HCEC 1CT (cell line): ENCODE measurements around the gene TNC.

ENCODE experiments used
- DNase-seq: peaks from one replicate; pipeline ENCODE4 v3.0.0-alpha.2; 2017

TNC gene

GRCh38 chr9:115117999-115118878 lies at the start of gene TNC:
TSS of gene TNC (minus strand) at chr9:115118157. CDS start at chr9:115091018, 27,139 bp downstream.
- peak; percentile 88 for DNase-seq

- peak; percentile 89 for DNase-seq
Measured at GRCh38 chr9:115167175-115167574, 49.2 kb upstream of the TNC start.

- no peak for DNase-seq
Measured at GRCh38 chr9:115165233-115165632, 47.3 kb upstream of the TNC start.

- DNase-seq: peak; percentile 30
Measured at GRCh38 chr9:115164511-115164974, 46.6 kb upstream of the TNC start.

- DNase-seq: no peak
Measured at GRCh38 chr9:115162946-115163345, 45.0 kb upstream of the TNC start.

- no peak for DNase-seq
Measured at GRCh38 chr9:115161446-115161845, 43.5 kb upstream of the TNC start.

GRCh38 chr9:115158661-115159481 lies 40.9 kb upstream of the TNC start:
- peak; percentile 61 for DNase-seq

- peak; percentile 94 for DNase-seq
Measured at GRCh38 chr9:115157245-115157674, 39.3 kb upstream of the TNC start.

- DNase-seq: no peak
Measured at GRCh38 chr9:115155037-115155436, 37.1 kb upstream of the TNC start.

- DNase-seq: no peak
Measured at GRCh38 chr9:115154617-115155016, 36.7 kb upstream of the TNC start.

GRCh38 chr9:115152281-115152820 lies 34.4 kb upstream of the TNC start:
- DNase-seq: no peak

GRCh38 chr9:115148721-115149120 lies 30.8 kb upstream of the TNC start:
- no peak for DNase-seq

- peak; percentile 98 for DNase-seq
Measured at GRCh38 chr9:115146581-115147021, 28.6 kb upstream of the TNC start.

GRCh38 chr9:115144706-115145105 lies 26.7 kb upstream of the TNC start:
- DNase-seq: no peak

- DNase-seq: no peak
Measured at GRCh38 chr9:115143689-115144088, 25.7 kb upstream of the TNC start.

- DNase-seq: no peak
Measured at GRCh38 chr9:115142517-115143270, 24.7 kb upstream of the TNC start.

- DNase-seq: no peak
Measured at GRCh38 chr9:115142090-115142489, 24.1 kb upstream of the TNC start.

GRCh38 chr9:115141612-115142011 lies 23.7 kb upstream of the TNC start:
- no peak for DNase-seq

- peak; percentile 49 for DNase-seq
Measured at GRCh38 chr9:115138151-115138550, 20.2 kb upstream of the TNC start.

- DNase-seq: no peak
Measured at GRCh38 chr9:115137526-115137925, 19.6 kb upstream of the TNC start.

- DNase-seq: no peak
Measured at GRCh38 chr9:115135821-115136778, 18.1 kb upstream of the TNC start.
